HUES48 (cell line): ENCODE measurements around the gene COPB2.

ENCODE experiments used
- H3K27ac ChIP-seq: one replicate; pipeline ENCODE4 v1.7.0; 2013; ENCODE audit warnings: low read depth, low read length, inconsistent platforms
- H3K27me3 ChIP-seq: 2 replicates; pipeline ENCODE4 v1.6.1; 2013; ENCODE audit warnings: mild to moderate bottlenecking, low read length; ENCODE audit not compliant: control insufficient read depth, insufficient read depth
- H3K36me3 ChIP-seq: 2 replicates; pipeline ENCODE4 v1.6.1; 2013; ENCODE audit warnings: low read length; ENCODE audit not compliant: control insufficient read depth, insufficient read depth
- H3K4me1 ChIP-seq: 2 replicates; pipeline ENCODE4 v1.6.1; 2013; ENCODE audit warnings: mild to moderate bottlenecking, low read length; ENCODE audit not compliant: control insufficient read depth, insufficient read depth
- H3K4me3 ChIP-seq: 2 replicates; pipeline ENCODE4 v1.5.1; 2013; ENCODE audit warnings: mild to moderate bottlenecking, low read depth, low read length
- H3K9ac ChIP-seq: 2 replicates; pipeline ENCODE4 v1.6.1; 2013; ENCODE audit warnings: mild to moderate bottlenecking, low read depth, low read length, moderate library complexity
- H3K9me3 ChIP-seq: 2 replicates; pipeline ENCODE4 v1.6.1; 2013; ENCODE audit warnings: low read length; ENCODE audit not compliant: control insufficient read depth, insufficient read depth

COPB2 gene

GRCh38 chr3:139318431-139318816 is 71.0 kb downstream of the COPB2 start:
- H3K27ac ChIP-seq = no peak overlapping the region
- H3K4me3 ChIP-seq = no peak overlapping the region
- no peaks in the 10 kb centered on the region; the same call in 1 of the 2 replicates for H3K4me1 ChIP-seq
- no peaks in the 10 kb centered on the region for H3K36me3 ChIP-seq
- no peaks in the 10 kb centered on the region for H3K9me3 ChIP-seq
- no peaks in the 10 kb centered on the region for H3K27me3 ChIP-seq
- no peak overlapping the region for H3K9ac ChIP-seq

GRCh38 chr3:139317660-139318430 is 71.6 kb downstream of the COPB2 start:
- Histone ChIP-seq H3K9me3 (no peaks in the 10 kb centered on the region), H3K36me3 (no peaks in the 10 kb centered on the region), H3K27ac (no peak overlapping the region), H3K9ac (no peak overlapping the region), H3K27me3 (no peaks in the 10 kb centered on the region), H3K4me3 (no peak overlapping the region), H3K4me1 (no peaks in the 10 kb centered on the region; the same call in 1 of the 2 replicates)

GRCh38 chr3:139317215-139317614 is 72.2 kb downstream of the COPB2 start:
- H3K27me3 ChIP-seq = no peaks in the 10 kb centered on the region
- H3K4me3 ChIP-seq = no peak overlapping the region
- no peaks in the 10 kb centered on the region; the same call in 1 of the 2 replicates for H3K4me1 ChIP-seq
- H3K36me3 ChIP-seq = no peaks in the 10 kb centered on the region
- H3K27ac ChIP-seq = no peak overlapping the region
- H3K9me3 ChIP-seq = no peaks in the 10 kb centered on the region
- no peak overlapping the region for H3K9ac ChIP-seq

GRCh38 chr3:139313921-139314320 is 75.5 kb downstream of the COPB2 start:
- Histone ChIP-seq H3K9me3 (no peaks in the 10 kb centered on the region), H3K4me1 (no peaks in the 10 kb centered on the region), H3K4me3 (no peak overlapping the region), H3K36me3 (no peaks in the 10 kb centered on the region), H3K27ac (no peak overlapping the region), H3K9ac (no peak overlapping the region), H3K27me3 (no peaks in the 10 kb centered on the region)

GRCh38 chr3:139312959-139313358 is 76.5 kb downstream of the COPB2 start:
- no peaks in the 10 kb centered on the region for H3K4me1 ChIP-seq
- H3K27me3 ChIP-seq = no peaks in the 10 kb centered on the region
- H3K4me3 ChIP-seq = no peak overlapping the region
- no peaks in the 10 kb centered on the region for H3K36me3 ChIP-seq
- H3K9ac ChIP-seq = no peak overlapping the region
- no peak overlapping the region for H3K27ac ChIP-seq
- H3K9me3 ChIP-seq = no peaks in the 10 kb centered on the region

- Histone ChIP-seq H3K4me1 (no peaks in the 10 kb centered on the region), H3K27ac (no peak overlapping the region), H3K9me3 (no peaks in the 10 kb centered on the region), H3K27me3 (no peaks in the 10 kb centered on the region), H3K9ac (no peak overlapping the region), H3K4me3 (no peak overlapping the region), H3K36me3 (no peaks in the 10 kb centered on the region)
Measured at GRCh38 chr3:139312416-139312815, 77.0 kb downstream of the COPB2 start.

- Histone ChIP-seq H3K27me3 (no peaks in the 10 kb centered on the region), H3K4me3 (no peak overlapping the region), H3K27ac (no peak overlapping the region), H3K4me1 (no peaks in the 10 kb centered on the region), H3K9me3 (no peaks in the 10 kb centered on the region), H3K36me3 (no peaks in the 10 kb centered on the region), H3K9ac (no peak overlapping the region)
Measured at GRCh38 chr3:139311557-139311956, 77.9 kb downstream of the COPB2 start.

GRCh38 chr3:139310474-139310933 is 78.9 kb downstream of the COPB2 start:
- Histone ChIP-seq H3K27me3 (no peaks in the 10 kb centered on the region), H3K9me3 (no peaks in the 10 kb centered on the region), H3K9ac (no peak overlapping the region), H3K4me1 (no peaks in the 10 kb centered on the region), H3K4me3 (no peak overlapping the region), H3K27ac (no peak overlapping the region), H3K36me3 (no peaks in the 10 kb centered on the region)

GRCh38 chr3:139309880-139310279 is 79.6 kb downstream of the COPB2 start:
- Histone ChIP-seq H3K4me3 (no peak overlapping the region), H3K27me3 (no peaks in the 10 kb centered on the region), H3K36me3 (no peaks in the 10 kb centered on the region), H3K4me1 (no peaks in the 10 kb centered on the region), H3K9me3 (no peaks in the 10 kb centered on the region), H3K9ac (no peak overlapping the region), H3K27ac (no peak overlapping the region)

GRCh38 chr3:139309061-139309591 is 80.3 kb downstream of the COPB2 start:
- no peaks in the 10 kb centered on the region for H3K36me3 ChIP-seq
- H3K9ac ChIP-seq = no peak overlapping the region
- no peaks in the 10 kb centered on the region for H3K27me3 ChIP-seq
- no peak overlapping the region for H3K27ac ChIP-seq
- 0 out of 2 replicates have a peak, but pooled peaks cover 4% of the 10 kb centered on the region for H3K4me1 ChIP-seq
- no peak overlapping the region for H3K4me3 ChIP-seq
- no peaks in the 10 kb centered on the region for H3K9me3 ChIP-seq

- Histone ChIP-seq H3K4me1 (0 out of 2 replicates have a peak, but pooled peaks cover 4% of the 10 kb centered on the region), H3K27ac (no peak overlapping the region), H3K36me3 (no peaks in the 10 kb centered on the region), H3K9ac (no peak overlapping the region), H3K4me3 (no peak overlapping the region), H3K27me3 (no peaks in the 10 kb centered on the region), H3K9me3 (no peaks in the 10 kb centered on the region)
Measured at GRCh38 chr3:139308560-139308959, 80.9 kb downstream of the COPB2 start.
